ENCODE data around the gene C1orf141. TPM values are rescaled to one million over a fixed set of nuclear protein-coding genes. Genes with fewer than 3 reads are reported as not detected.
A peak's percentile ranks its signal among the peaks of the same experiment; 100 is the strongest.

C1orf141 gene
- total and polyA plus RNA-seq, 9 of the 15 experiments (the other 6 are each of a cell fraction or from before 2014, with no cell fraction given) = not detected

DNA sequence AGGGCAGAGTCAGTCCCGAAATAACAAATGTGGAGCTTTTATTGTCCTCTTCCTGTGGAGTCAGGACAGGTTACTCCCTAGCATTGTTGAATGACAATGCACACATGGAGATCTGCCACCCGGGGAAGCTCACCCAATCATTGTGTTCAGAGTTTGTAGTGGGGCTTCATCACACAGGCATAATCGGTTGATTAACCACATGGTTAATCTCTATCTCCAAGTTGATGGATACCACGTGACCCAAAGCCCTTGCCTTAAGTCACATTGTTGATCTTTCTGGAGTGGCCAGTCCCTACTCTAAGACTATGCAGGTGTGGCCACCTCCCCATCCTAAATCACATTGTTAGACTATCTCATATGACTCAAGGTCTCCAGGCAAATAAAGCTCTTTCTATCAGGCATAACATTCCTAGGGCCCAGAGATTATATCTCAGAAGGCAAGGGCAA lies 2.6 kb upstream of the C1orf141 start:
- ATAC-seq = peak; percentile 41
- Histone ChIP-seq H2AFZ (ENCODE audit: low read depth, low read length) (peak overlapping the region; percentile 82), H3K9ac (ENCODE audit: insufficient read depth in 1 of 2, low read depth in 2 of 2, low read length in 2 of 2) (no peak overlapping the region), H3K27ac (ENCODE audit: extremely low read depth, low read depth, low read length) (no peak overlapping the region), H3K9me1 (ENCODE audit: control insufficient read depth, insufficient read depth, low read length) (no peaks in the 10 kb centered on the region), H3K4me1 (replicated peaks in 1 of 2; ENCODE audit: control insufficient read depth in 2 of 2, insufficient read depth in 2 of 2, low read length in 2 of 2) (peaks cover 4 to 26% of the 10 kb centered on the region in 2 experiments; a peak in 3 of 5 replicates), H3K79me2 (ENCODE audit: control insufficient read depth, insufficient read depth, low read length) (no peaks in the 10 kb centered on the region), H4K20me1 (replicated peaks; ENCODE audit: control insufficient read depth, insufficient read depth, low read length) (no peaks in the 10 kb centered on the region), H3K4me3 (no peak overlapping the region), H3K36me3 (ENCODE audit: control insufficient read depth, insufficient read depth, low read length) (no peaks in the 10 kb centered on the region), H3K4me2 (ENCODE audit: insufficient read depth, low read length) (peak overlapping the region; percentile 17; the same call in 1 of the 2 replicates), H3K27me3 (ENCODE audit: control insufficient read depth in 2 of 2, insufficient read depth in 2 of 2, low read length in 2 of 2) (no peaks in the 10 kb centered on the region), H3K9me3 (replicated peaks; ENCODE audit: control insufficient read depth, insufficient read depth, low read depth, low read length) (no peaks in the 10 kb centered on the region; the same call in 1 of the 2 replicates)
- in situ Hi-C loops (cut with MboI) (no loop called here), intact Hi-C loops (cut with micrococcal nuclease) (no loop called here)
- BruUV-seq (replicated peaks) = no TSS peak
- CTCF ChIA-PET (ENCODE audit: low intra/inter-chr PET ratio) = interaction anchor here (0.5 kb wide), 1 partner anchor 89 kb away, joined by 3 read pairs; no protein-coding TSS in a partner anchor
- DNase-seq (ENCODE audit: extremely low read depth in 1 of 4, low spot score in 3 of 4) = no peak
- POLR2A ChIA-PET = interaction anchor here (0.9 to 1.7 kb wide), 3 partner anchors 14 to 105 kb away, joined by 3 to 5 read pairs (median 3); no protein-coding TSS in a partner anchor
- 24% methylated on average over 4 of the region's 4 CpGs for WGBS (ENCODE audit: insufficient coverage, low coverage, missing lambda C conversion rate)
- no peak for FAIRE-seq
- TF ChIP-seq, protein P1, sequence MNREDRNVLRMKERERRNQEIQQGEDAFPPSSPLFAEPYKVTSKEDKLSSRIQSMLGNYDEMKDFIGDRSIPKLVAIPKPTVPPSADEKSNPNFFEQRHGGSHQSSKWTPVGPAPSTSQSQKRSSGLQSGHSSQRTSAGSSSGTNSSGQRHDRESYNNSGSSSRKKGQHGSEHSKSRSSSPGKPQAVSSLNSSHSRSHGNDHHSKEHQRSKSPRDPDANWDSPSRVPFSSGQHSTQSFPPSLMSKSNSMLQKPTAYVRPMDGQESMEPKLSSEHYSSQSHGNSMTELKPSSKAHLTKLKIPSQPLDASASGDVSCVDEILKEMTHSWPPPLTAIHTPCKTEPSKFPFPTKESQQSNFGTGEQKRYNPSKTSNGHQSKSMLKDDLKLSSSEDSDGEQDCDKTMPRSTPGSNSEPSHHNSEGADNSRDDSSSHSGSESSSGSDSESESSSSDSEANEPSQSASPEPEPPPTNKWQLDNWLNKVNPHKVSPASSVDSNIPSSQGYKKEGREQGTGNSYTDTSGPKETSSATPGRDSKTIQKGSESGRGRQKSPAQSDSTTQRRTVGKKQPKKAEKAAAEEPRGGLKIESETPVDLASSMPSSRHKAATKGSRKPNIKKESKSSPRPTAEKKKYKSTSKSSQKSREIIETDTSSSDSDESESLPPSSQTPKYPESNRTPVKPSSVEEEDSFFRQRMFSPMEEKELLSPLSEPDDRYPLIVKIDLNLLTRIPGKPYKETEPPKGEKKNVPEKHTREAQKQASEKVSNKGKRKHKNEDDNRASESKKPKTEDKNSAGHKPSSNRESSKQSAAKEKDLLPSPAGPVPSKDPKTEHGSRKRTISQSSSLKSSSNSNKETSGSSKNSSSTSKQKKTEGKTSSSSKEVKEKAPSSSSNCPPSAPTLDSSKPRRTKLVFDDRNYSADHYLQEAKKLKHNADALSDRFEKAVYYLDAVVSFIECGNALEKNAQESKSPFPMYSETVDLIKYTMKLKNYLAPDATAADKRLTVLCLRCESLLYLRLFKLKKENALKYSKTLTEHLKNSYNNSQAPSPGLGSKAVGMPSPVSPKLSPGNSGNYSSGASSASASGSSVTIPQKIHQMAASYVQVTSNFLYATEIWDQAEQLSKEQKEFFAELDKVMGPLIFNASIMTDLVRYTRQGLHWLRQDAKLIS (CRISPR knock-in tag; IDR thresholded peaks at IDR 0.05) = no peak
- TF ChIP-seq HDAC6 (IDR thresholded peaks at IDR 0.05; ENCODE audit: low read depth, low read length) = no peak
- TF ChIP-seq HDAC1 (IDR thresholded peaks at IDR 0.05) = no peak
- no peak for TF ChIP-seq ZNF140 (CRISPR knock-in tag; IDR thresholded peaks at IDR 0.05)
- TF ChIP-seq ZNF133 (CRISPR knock-in tag; IDR thresholded peaks at IDR 0.05) = no peak
- TF ChIP-seq ZNF41 (CRISPR knock-in tag; conservative IDR thresholded peaks at IDR 0.05) = no peak
- TF ChIP-seq, protein P2, sequence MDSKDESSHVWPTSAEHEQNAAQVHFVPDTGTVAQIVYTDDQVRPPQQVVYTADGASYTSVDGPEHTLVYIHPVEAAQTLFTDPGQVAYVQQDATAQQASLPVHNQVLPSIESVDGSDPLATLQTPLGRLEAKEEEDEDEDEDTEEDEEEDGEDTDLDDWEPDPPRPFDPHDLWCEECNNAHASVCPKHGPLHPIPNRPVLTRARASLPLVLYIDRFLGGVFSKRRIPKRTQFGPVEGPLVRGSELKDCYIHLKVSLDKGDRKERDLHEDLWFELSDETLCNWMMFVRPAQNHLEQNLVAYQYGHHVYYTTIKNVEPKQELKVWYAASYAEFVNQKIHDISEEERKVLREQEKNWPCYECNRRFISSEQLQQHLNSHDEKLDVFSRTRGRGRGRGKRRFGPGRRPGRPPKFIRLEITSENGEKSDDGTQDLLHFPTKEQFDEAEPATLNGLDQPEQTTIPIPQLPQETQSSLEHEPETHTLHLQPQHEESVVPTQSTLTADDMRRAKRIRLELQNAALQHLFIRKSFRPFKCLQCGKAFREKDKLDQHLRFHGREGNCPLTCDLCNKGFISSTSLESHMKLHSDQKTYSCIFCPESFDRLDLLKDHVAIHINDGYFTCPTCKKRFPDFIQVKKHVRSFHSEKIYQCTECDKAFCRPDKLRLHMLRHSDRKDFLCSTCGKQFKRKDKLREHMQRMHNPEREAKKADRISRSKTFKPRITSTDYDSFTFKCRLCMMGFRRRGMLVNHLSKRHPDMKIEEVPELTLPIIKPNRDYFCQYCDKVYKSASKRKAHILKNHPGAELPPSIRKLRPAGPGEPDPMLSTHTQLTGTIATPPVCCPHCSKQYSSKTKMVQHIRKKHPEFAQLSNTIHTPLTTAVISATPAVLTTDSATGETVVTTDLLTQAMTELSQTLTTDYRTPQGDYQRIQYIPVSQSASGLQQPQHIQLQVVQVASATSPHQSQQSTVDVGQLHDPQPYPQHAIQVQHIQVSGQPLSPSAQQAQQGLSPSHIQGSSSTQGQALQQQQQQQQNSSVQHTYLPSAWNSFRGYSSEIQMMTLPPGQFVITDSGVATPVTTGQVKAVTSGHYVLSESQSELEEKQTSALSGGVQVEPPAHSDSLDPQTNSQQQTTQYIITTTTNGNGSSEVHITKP (IDR thresholded peaks at IDR 0.05; ENCODE audit: partially characterized antibody) = peak; percentile 54
- TF ChIP-seq SIN3B (IDR thresholded peaks at IDR 0.05; ENCODE audit: low read depth) = no peak
- no peak for TF ChIP-seq ZNF224 (CRISPR knock-in tag; IDR thresholded peaks at IDR 0.05)
- TF ChIP-seq HMBOX1 (IDR thresholded peaks at IDR 0.05) = no peak
- no peak for TF ChIP-seq JUN (IDR thresholded peaks at IDR 0.05; ENCODE audit: borderline replicate concordance, low read depth, low read length)
- TF ChIP-seq JUN (CRISPR knock-in tag; IDR thresholded peaks at IDR 0.05; ENCODE audit: borderline replicate concordance) = no peak
- no peak for TF ChIP-seq MCM5 (IDR thresholded peaks at IDR 0.05; ENCODE audit: low read depth)
- no peak for TF ChIP-seq ZNF165 (CRISPR knock-in tag; IDR thresholded peaks at IDR 0.05; ENCODE audit: borderline replicate concordance)
- no peak for TF ChIP-seq NFRKB (IDR thresholded peaks at IDR 0.05; ENCODE audit: low read depth)
- no peak for TF ChIP-seq ZNF354B (CRISPR knock-in tag; IDR thresholded peaks at IDR 0.05)
